Measurements from ENCODE around the gene TCF4. TPM values are rescaled to one million over a fixed set of nuclear protein-coding genes. Genes with fewer than 3 reads are reported as not detected.

TCF4 gene
- 100 to 1,000 TPM in 1 of 8 experiments, 10 to 100 TPM in 7; 21.1 to 102 (median 47.2) TPM for total RNA-seq

DNA sequence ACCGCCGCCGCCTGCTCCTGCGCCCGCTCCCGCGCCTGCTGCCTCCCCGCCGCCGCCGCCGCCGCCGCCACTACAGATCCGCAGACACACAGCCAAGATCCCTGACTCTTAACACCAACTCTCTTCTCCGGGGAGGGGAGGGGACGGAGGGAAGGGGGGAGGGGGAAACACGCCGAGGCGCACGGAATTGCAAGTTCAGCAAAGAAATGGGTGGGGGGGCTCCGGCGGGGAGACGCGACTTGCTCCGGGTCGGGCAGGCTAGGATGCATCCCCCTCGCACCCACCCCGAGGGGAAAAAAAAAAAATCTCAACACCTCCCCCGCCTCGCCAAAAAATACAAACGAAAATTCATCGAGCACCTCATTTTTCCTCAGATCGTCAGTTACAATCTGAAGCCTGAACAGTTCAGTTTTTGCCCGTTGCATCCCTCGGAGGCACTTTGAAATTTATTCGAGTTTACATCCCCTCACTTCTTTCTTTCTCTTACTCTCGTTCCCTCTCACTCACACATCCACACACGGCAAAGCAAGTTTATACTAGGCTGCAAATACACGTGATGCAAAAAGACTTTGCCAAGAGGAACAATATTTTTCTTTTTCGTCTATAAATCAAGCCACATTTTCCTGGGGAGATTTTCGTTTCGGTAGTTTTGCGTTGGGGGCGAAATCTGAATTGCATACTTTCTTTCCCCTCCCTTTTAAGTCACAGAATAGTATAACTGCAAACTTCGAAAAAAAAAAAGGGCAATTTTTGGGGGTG is at the start of gene TCF4:
TSS of gene TCF4 (minus strand) at position 82 of the 759 bp plus-strand sequence. CDS start 1,076 bp downstream, outside the sequence.
- Histone ChIP-seq H3K4me1 (replicated peaks in 1 of 2) (peaks cover 5 to 28% of the 10 kb centered on the region in 2 donors), H3K4me3 (peak within 1 kb of the TSS; percentile 64 to 98 (median 71)), H3K27ac (peak within 1 kb of the TSS; percentile 83 to 94)
- peak; percentile 5 to 64 (median 34) for ATAC-seq (replicated peaks in 6 of 8)
- 0 to 2% (median 0%) methylated on average over 2 to 16 of the region's 46 CpGs; no CpG with 5 or more reads in 1 of the 10 experiments for whole genome bisulfite sequencing, 10 experiments
- in situ Hi-C loops (cut with MboI; ENCODE audit: low pct_unique_long_range_greater_than_20kb in 2 of 9, low sequenced_read_pairs in 9 of 9, unreplicated experiment in 9 of 9), result loop anchor here in 2 of 9 experiments (25.0 kb wide), 1 partner anchor 176 kb away; no protein-coding TSS in a partner anchor

DNA sequence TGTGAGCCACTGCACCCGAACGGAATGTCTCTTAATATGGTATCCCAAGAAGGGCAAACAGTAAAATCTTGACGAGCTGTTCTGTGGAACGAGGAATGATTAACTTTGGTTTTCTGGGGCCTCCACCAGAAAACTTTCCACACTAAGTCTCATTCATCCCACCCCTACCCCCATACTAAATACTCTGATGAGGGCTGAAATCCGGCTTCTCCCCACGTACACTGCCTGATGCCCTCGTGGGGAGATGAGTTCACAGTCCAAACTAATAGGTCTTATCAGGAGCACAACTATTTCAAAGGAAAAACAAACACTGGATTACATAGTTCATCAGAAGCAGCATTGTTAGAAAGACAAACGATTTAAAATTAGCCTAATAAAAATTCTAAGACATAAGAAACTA is 49.2 kb upstream of the TCF4 start:
- in situ Hi-C loops (cut with MboI; ENCODE audit: low pct_unique_long_range_greater_than_20kb in 2 of 9, low sequenced_read_pairs in 9 of 9, unreplicated experiment in 9 of 9), result no loop called here
- WGBS, 10 experiments, result 63 to 97% (median 78%) methylated on average over 1 to 7 of the region's 8 CpGs
- no peak for ATAC-seq (replicated peaks in 6 of 8)

DNA sequence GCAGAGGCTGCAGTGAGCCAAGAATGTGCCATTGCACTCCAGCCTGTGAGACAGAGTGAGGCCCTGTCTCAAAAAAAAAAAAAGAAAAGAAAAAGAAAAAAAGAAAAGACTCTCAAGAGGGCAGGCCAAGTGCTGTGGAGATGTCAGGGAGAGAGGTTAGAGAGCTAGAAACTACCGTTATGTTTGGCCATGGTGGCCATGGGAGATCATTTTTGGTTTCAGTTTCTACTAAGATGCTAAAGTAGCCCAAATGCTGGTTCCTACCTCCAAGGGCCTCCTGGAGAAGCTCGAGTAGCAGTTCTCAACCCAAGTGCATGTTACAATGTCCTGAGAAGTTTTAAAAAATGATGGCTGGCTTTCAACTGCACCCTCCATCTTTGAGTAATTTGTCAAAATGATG is 47.4 kb upstream of the TCF4 start:
- WGBS, 10 experiments, result 0 to 100% (median 38%) methylated on average over 1 to 2 of the region's 2 CpGs; no CpG with 5 or more reads in 1 of the 10 experiments
- Histone ChIP-seq H3K4me3 (no peak overlapping the region), H3K27ac (no peak overlapping the region), H3K4me1 (replicated peaks in 1 of 2) (no peaks in the 10 kb centered on the region)
- in situ Hi-C loops (cut with MboI; ENCODE audit: low pct_unique_long_range_greater_than_20kb in 2 of 9, low sequenced_read_pairs in 9 of 9, unreplicated experiment in 9 of 9), result no loop called here
- ATAC-seq (replicated peaks in 6 of 8), result no peak

More for the DNA sequence above, 49.2 kb upstream of the TCF4 start:
- H3K4me3 ChIP-seq, result no peak overlapping the region
- no peak overlapping the region for H3K27ac ChIP-seq
- no peaks in the 10 kb centered on the region for H3K4me1 ChIP-seq (replicated peaks in 1 of 2)

DNA sequence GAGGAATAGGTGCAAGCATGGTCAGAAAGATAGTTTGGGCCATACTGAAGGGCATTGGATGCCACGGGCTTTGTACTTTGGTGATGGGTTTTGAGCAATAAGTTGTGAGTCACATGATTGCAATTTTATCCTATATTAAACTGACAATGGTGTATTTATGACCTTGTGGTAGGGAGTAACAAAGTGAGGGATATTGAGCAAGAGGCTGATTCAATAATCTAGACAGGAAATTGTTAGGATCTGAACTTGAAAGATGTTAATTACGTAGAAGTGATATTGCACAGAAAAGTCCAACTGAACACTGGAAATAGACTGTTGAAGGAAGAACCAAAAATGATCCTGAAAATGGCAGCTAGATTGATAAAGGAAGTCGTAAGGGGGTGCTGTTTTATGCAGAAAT is 46.6 kb upstream of the TCF4 start:
- 45 to 94% (median 79%) methylated on average over 1 to 3 of the region's 3 CpGs for WGBS, 10 experiments
- in situ Hi-C loops (cut with MboI; ENCODE audit: low pct_unique_long_range_greater_than_20kb in 2 of 9, low sequenced_read_pairs in 9 of 9, unreplicated experiment in 9 of 9), result no loop called here
- Histone ChIP-seq H3K4me1 (replicated peaks in 1 of 2) (no peaks in the 10 kb centered on the region), H3K4me3 (no peak overlapping the region), H3K27ac (no peak overlapping the region)
- no peak for ATAC-seq (replicated peaks in 6 of 8)

DNA sequence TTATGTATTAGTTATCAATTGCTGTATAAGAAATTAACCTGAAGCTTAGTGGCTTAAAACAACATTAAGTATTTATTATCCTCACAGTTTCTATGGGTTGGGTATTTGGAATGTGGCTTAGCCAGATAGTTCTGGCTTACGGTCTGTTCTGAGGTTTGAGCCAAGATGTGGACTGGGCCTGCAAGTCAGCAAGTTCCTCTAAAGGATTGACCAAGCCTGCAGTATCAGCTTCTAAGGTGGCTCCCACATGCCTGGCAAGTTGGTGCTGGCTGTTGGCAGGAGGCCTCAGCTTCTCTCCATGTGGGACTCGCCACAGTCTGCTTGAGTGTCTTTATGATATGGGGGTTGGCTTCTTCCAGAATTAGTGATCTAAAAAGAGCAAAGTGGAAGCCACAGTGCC is 45.0 kb upstream of the TCF4 start:
- H3K4me1 ChIP-seq (replicated peaks in 1 of 2), result no peaks in the 10 kb centered on the region
- 33 to 100% (median 86%) methylated on average over 1 to 2 of the region's 2 CpGs; no CpG with 5 or more reads in 3 of the 10 experiments for WGBS, 10 experiments
- in situ Hi-C loops (cut with MboI; ENCODE audit: low pct_unique_long_range_greater_than_20kb in 2 of 9, low sequenced_read_pairs in 9 of 9, unreplicated experiment in 9 of 9), result no loop called here
- H3K4me3 ChIP-seq, result no peak overlapping the region
- no peak overlapping the region for H3K27ac ChIP-seq
- no peak for ATAC-seq (replicated peaks in 6 of 8)

DNA sequence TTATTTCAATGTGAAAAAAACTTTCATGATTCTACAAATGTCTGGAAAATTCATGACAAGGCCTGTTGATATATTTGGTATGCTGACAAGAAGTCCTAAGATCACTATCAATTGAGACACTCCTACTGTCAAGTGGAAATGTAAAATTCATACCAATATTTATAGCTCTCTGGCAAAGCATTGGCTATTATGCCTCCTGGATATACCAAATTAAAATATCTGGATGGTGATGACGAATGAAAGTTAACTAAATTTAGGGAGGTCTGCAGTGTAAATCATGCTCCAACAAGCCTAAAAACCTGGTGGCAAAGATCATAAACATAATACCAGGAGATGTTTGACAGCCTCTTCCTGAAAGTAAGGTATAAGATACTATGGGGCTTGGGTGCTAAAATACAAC is 41.1 kb upstream of the TCF4 start:
- Histone ChIP-seq H3K4me1 (replicated peaks in 1 of 2) (no peaks in the 10 kb centered on the region), H3K27ac (no peak overlapping the region), H3K4me3 (no peak overlapping the region)
- 20 to 100% (median 80%) methylated on average over 1 of the region's 1 CpG; no CpG with 5 or more reads in 1 of the 10 experiments for WGBS, 10 experiments
- peak in 2 of 8 experiments; percentile 76 to 85 for ATAC-seq (replicated peaks in 6 of 8)
- in situ Hi-C loops (cut with MboI; ENCODE audit: low pct_unique_long_range_greater_than_20kb in 2 of 9, low sequenced_read_pairs in 9 of 9, unreplicated experiment in 9 of 9), result no loop called here

DNA sequence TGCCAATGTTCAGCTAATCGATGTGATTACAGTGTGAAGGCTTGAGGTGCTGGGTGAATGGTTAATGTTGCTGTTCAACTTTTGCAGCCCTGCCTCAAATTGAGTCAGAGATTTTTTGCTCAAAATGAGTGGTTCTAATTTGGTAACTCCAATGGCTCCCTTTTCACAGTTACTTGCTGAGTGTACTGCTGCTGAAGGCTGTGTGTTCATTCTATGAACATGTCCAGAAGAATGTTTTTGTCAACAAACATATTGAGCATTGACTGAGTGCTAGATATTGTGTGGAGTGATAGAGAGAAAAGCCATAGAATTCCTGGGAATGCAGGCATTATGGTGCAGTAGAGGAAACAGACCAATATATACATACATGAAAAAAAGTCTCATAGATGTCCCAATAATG is 39.0 kb upstream of the TCF4 start:
- Histone ChIP-seq H3K4me1 (replicated peaks in 1 of 2) (no peaks in the 10 kb centered on the region), H3K27ac (no peak overlapping the region), H3K4me3 (no peak overlapping the region)
- WGBS, 10 experiments, result 64 to 100% (median 100%) methylated on average over 1 of the region's 1 CpG; no CpG with 5 or more reads in 3 of the 10 experiments
- in situ Hi-C loops (cut with MboI; ENCODE audit: low pct_unique_long_range_greater_than_20kb in 2 of 9, low sequenced_read_pairs in 9 of 9, unreplicated experiment in 9 of 9), result no loop called here
- ATAC-seq (replicated peaks in 6 of 8), result no peak

DNA sequence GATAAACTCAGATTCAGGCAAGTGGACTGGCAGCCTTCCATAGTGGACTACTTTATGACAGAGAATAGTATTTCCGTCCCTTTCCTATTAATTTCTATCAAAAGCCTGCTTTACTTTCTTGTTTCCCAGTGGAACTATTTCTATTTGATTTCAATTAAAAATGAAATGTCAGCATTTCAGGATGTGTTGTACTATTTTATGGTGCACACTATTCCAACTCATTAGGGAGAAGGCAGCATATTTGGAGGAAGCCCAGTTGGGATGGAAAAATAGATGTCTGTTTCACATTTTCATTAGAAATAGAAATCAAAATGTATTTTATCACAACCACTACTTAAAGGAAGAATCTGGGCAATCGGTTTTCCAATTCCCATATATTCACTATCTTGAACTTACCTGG is 37.9 kb upstream of the TCF4 start:
- H3K4me3 ChIP-seq, result no peak overlapping the region
- in situ Hi-C loops (cut with MboI; ENCODE audit: low pct_unique_long_range_greater_than_20kb in 2 of 9, low sequenced_read_pairs in 9 of 9, unreplicated experiment in 9 of 9), result no loop called here
- H3K4me1 ChIP-seq (replicated peaks in 1 of 2), result no peaks in the 10 kb centered on the region
- no peak overlapping the region for H3K27ac ChIP-seq
- WGBS, 10 experiments, result 35 to 100% (median 82%) methylated on average over 1 to 2 of the region's 2 CpGs
- no peak for ATAC-seq (replicated peaks in 6 of 8)

DNA sequence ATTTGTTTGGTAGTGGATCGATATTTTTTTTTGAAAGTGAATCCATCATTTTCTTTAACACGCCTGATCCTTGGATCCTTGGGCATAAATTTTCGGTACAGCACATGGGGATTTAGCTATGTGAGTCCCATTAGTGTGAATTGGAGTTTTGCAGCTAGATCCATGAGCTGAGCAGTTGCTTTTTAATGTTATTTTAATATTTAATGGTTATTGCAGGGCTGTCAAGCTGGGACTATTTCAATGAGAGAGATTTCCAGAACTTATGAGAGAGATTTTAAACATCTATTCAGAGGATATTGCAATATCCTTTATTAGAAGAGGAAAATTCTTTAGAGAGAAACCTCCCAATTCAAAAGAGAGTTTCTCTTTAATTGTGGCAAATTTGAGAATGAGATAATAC is 35.6 kb upstream of the TCF4 start:
- H3K27ac ChIP-seq, result no peak overlapping the region
- H3K4me1 ChIP-seq (replicated peaks in 1 of 2), result no peaks in the 10 kb centered on the region
- 40 to 100% (median 82%) methylated on average over 1 to 3 of the region's 3 CpGs; no CpG with 5 or more reads in 2 of the 10 experiments for WGBS, 10 experiments
- in situ Hi-C loops (cut with MboI; ENCODE audit: low pct_unique_long_range_greater_than_20kb in 2 of 9, low sequenced_read_pairs in 9 of 9, unreplicated experiment in 9 of 9), result no loop called here
- no peak for ATAC-seq (replicated peaks in 6 of 8)
- no peak overlapping the region for H3K4me3 ChIP-seq

DNA sequence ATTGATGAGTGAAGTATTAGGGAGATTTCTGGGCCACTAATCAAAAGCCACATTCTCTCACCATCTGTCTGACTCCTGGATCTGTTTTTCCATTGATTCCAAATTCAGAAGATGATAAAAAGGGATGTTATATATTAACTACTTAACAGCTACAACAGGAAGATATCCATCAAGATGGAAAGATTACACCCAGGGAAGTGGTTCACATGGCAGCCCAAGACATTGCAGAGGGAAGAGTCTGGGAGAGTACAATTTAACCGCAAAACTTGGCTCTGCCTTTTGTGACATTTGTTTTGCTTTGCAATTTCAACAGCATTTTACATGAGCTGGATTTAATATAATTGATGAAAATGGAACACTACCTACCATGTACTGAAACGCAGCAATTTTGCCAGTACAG is 22.5 kb upstream of the TCF4 start:
- Histone ChIP-seq H3K4me1 (replicated peaks in 1 of 2) (peaks cover 0 to 12% of the 10 kb centered on the region in 2 donors), H3K27ac (no peak overlapping the region), H3K4me3 (no peak overlapping the region)
- in situ Hi-C loops (cut with MboI; ENCODE audit: low pct_unique_long_range_greater_than_20kb in 2 of 9, low sequenced_read_pairs in 9 of 9, unreplicated experiment in 9 of 9), result no loop called here
- no peak for ATAC-seq (replicated peaks in 6 of 8)
- WGBS, 10 experiments, result 0 to 100% (median 95%) methylated on average over 1 to 2 of the region's 2 CpGs; no CpG with 5 or more reads in 2 of the 10 experiments

DNA sequence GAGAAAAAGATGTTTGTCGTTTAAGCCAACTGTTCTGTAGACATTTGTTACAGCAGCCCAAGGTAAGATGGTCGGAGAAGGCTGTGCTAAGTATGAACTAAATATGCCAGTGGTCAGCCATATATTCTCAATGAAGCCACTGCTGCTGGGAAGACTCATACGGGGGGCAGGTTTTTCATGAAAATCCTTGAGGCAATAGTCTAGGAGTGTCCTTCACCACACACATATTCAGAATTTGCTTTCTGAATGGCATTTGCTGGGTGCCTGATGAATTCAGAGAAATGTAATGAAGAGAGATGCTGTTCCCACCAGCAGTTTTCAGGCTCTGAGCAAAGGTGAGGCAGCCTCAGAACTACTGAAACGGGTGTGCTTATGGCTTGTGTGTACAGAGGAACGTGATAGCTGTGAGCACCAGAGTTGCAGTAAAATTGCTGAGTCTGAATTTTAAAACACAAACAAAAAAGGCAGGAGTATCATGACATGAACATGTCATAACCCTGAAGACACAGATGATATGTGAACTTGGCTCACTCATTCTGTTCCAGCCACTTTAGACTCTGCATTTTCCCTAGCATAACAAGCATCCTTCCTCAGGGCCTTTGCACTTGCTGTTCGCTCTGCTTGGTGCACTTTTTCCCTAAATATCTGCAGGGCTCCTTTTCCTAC is 21.3 kb upstream of the TCF4 start:
- peak in 3 of 8 experiments; percentile 57 to 84 (median 68) for ATAC-seq (replicated peaks in 6 of 8)
- WGBS, 10 experiments, result 18 to 100% (median 89%) methylated on average over 1 to 4 of the region's 6 CpGs
- H3K4me3 ChIP-seq, result no peak overlapping the region
- in situ Hi-C loops (cut with MboI; ENCODE audit: low pct_unique_long_range_greater_than_20kb in 2 of 9, low sequenced_read_pairs in 9 of 9, unreplicated experiment in 9 of 9), result no loop called here
- peaks cover 0 to 12% of the 10 kb centered on the region in 2 donors for H3K4me1 ChIP-seq (replicated peaks in 1 of 2)
- H3K27ac ChIP-seq, result no peak overlapping the region

DNA sequence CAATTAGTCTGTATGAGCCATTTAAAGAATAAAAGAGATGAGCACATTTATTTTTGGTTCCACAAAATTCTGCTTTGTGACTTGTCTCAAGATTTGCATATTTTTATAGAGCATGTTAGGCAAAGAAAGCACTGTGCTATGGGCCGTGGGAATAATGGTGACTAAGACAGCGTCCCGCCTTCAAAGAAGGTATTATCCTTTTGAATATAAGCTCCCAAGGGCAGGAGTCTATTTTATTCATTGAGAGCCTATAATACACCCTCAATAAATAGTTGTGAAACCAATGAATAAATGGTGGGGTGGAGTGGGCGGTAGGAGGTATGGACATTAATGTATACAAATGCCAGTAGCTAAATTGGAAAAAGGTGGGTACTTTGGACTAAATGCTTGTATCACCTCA is 20.5 kb upstream of the TCF4 start:
- ATAC-seq (replicated peaks in 6 of 8), result peak in 3 of 8 experiments; percentile 57 to 72 (median 66)
- H3K4me1 ChIP-seq (replicated peaks in 1 of 2), result peaks cover 0 to 12% of the 10 kb centered on the region in 2 donors
- no peak overlapping the region for H3K4me3 ChIP-seq
- no peak overlapping the region for H3K27ac ChIP-seq
- in situ Hi-C loops (cut with MboI; ENCODE audit: low pct_unique_long_range_greater_than_20kb in 2 of 9, low sequenced_read_pairs in 9 of 9, unreplicated experiment in 9 of 9), result no loop called here
- WGBS, 10 experiments, result 0 to 100% (median 97%) methylated on average over 1 to 4 of the region's 4 CpGs; no CpG with 5 or more reads in 3 of the 10 experiments

DNA sequence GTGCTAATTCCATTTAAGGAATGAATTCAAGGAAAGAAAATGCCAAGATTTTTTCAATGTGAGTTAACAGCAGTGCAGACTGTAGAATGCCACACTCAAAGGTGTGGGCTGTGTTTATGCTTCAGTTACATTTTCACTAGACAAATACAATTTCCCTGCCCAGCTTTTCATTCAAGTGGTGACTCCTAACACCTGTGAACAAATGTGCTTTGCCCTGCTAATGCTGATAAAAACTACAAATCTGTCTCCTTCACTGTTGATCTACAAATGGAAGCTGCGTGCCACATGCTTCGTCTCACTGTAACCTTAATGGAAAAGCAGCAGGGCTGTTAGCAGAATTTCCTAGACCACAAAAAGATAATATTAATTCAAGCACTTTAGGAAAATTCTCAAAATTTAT is 19.8 kb upstream of the TCF4 start:
- ATAC-seq (replicated peaks in 6 of 8), result no peak
- Histone ChIP-seq H3K27ac (no peak overlapping the region), H3K4me1 (replicated peaks in 1 of 2) (peaks cover 0 to 12% of the 10 kb centered on the region in 2 donors), H3K4me3 (no peak overlapping the region)
- WGBS, 10 experiments, result 67 to 100% (median 93%) methylated on average over 1 to 2 of the region's 2 CpGs; no CpG with 5 or more reads in 2 of the 10 experiments
- in situ Hi-C loops (cut with MboI; ENCODE audit: low pct_unique_long_range_greater_than_20kb in 2 of 9, low sequenced_read_pairs in 9 of 9, unreplicated experiment in 9 of 9), result no loop called here
